Natural killer cell (primary cell): ENCODE data around the gene SLC5A6. TPM values are rescaled to one million over a fixed set of nuclear protein-coding genes. Genes with fewer than 3 reads are reported as not detected.
A peak's percentile ranks its signal among the peaks of the same experiment; 100 is the strongest.
"Not testable (repeated sequence)": the region's sequence is repeated elsewhere in the genome, so short reads cannot be mapped to it uniquely, and the experiment has no call there.

Experiments
- ATAC-seq, 3 donors: fragments of 150-1000 bp in 2 of 3; fragments of 200-7000 bp in 1 of 3; cut with Tn5 transposase; 1 replicate in 1 of 3; 2 replicates in 2 of 3; pipeline ENCODE4 v1.10.0; 2021; ENCODE audit warnings: mild to moderate bottlenecking in 2 of 3, moderate library complexity in 2 of 3
- DNase-seq, 2 donors: peaks; one replicate each; pipeline versions ENCODE4 v3.0.0 to v3.0.0-alpha.2; 2013 to 2021; ENCODE audit warnings: mixed read lengths in 1 of 2
- H3K27ac ChIP-seq: one replicate; pipeline ENCODE4 v1.5.1; 2013; ENCODE audit warnings: mild to moderate bottlenecking, low read length
- H3K27me3 ChIP-seq: one replicate; pipeline ENCODE4 v1.6.1; 2013; ENCODE audit warnings: low read length; ENCODE audit not compliant: control insufficient read depth, insufficient read depth
- H3K36me3 ChIP-seq: one replicate; pipeline ENCODE4 v1.6.1; 2013; ENCODE audit warnings: low read length; ENCODE audit not compliant: control insufficient read depth, insufficient read depth
- H3K4me1 ChIP-seq: one replicate; pipeline ENCODE4 v1.6.1; 2013; ENCODE audit warnings: low read length; ENCODE audit not compliant: control insufficient read depth, insufficient read depth
- H3K4me3 ChIP-seq: one replicate; pipeline ENCODE4 v1.5.1; 2013; ENCODE audit warnings: low read length
- H3K9me3 ChIP-seq: one replicate; pipeline ENCODE4 v1.6.1; 2013; ENCODE audit warnings: low read length; ENCODE audit not compliant: control insufficient read depth, insufficient read depth
- H3K27ac Mint-ChIP-seq, 2 donors: one replicate each; pipeline ENCODE4 v1.8.0; 2022; ENCODE audit warnings: mild to moderate bottlenecking in 2 of 2, mixed read lengths in 2 of 2, moderate library complexity in 1 of 2
- H3K27me3 Mint-ChIP-seq, 2 donors: one replicate each; pipeline ENCODE4 v1.8.0; 2022; ENCODE audit warnings: low read depth in 2 of 2, mixed read lengths in 2 of 2
- H3K36me3 Mint-ChIP-seq: one replicate; pipeline ENCODE4 v1.8.0; 2022; ENCODE audit warnings: mixed read lengths
- H3K4me1 Mint-ChIP-seq, 2 donors: one replicate each; pipeline ENCODE4 v1.8.0; 2022; ENCODE audit warnings: mixed read lengths in 2 of 2
- H3K4me3 Mint-ChIP-seq: one replicate; pipeline ENCODE4 v1.8.0; 2022; ENCODE audit warnings: mild to moderate bottlenecking, moderate library complexity, mixed read lengths
- H3K9me3 Mint-ChIP-seq, 2 donors: one replicate each; pipeline ENCODE4 v1.8.0; 2022; ENCODE audit warnings: mixed read lengths in 2 of 2
- WGBS: methylation state at CpG from one replicate; pipeline ENCODE4 v1.1.7; 2013; ENCODE audit warnings: missing lambda C conversion rate; ENCODE audit not compliant: insufficient coverage; 5-methylcytosine and 5-hydroxymethylcytosine counted together
- intact Hi-C: fragments of 100-400 bp; cut with micrococcal nuclease; formaldehyde crosslinking; loops from one replicate; pipeline ENCODE4 v1.14.2; 2022
- total RNA-seq, 4 donors: library from RNA; stranded (reverse); fragments of 120-200 nt in 1 of 4; gene quantifications; one replicate each; pipeline versions ENCODE4 v1.2.3 to v1.2.4, GENCODE V29; 2013 to 2022
- TF ChIP-seq, protein P1 (sequence below): fragments of 200-600 bp; IDR thresholded peaks from one replicate; pipeline ENCODE4 v1.8.0; 2022; ENCODE audit warnings: antibody characterized with exemption

The SLC5A6 gene
- total RNA-seq, 3 donors from 2014 or later (not counting 1 experiment from before 2014, with no cell fraction given) = 86.2 to 102 (median 93.7) TPM

DNA sequence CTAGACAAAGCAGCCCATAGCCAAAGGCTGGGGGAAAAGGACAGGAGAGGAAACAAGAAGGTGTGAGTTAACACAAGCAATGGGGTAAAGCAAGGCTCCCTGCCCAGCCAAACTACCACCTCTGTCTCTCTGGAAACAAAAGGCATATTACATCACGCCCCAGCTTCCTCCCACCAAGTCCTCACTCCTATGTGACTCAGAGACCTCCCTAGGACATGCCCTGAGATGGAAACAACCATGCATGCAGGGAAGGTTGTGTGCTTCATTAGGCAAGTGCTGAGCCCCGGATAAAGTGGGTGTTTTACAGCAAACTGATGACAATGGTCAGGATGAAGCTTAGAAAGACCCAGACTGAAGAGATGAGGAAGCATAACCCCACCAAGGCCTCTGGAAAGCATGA is 9.2 kb downstream of the SLC5A6 start:
- Histone ChIP-seq H3K27me3 (no peaks in the 10 kb centered on the region), H3K4me3 (no peak overlapping the region), H3K9me3 (no peaks in the 10 kb centered on the region), H3K4me1 (no peaks in the 10 kb centered on the region), H3K27ac (no peak overlapping the region), H3K36me3 (peaks cover 42% of the 10 kb centered on the region)
- H3K36me3 Mint-ChIP-seq = peaks cover 12% of the 10 kb centered on the region
- intact Hi-C loops = no loop called here
- TF ChIP-seq, protein P1, sequence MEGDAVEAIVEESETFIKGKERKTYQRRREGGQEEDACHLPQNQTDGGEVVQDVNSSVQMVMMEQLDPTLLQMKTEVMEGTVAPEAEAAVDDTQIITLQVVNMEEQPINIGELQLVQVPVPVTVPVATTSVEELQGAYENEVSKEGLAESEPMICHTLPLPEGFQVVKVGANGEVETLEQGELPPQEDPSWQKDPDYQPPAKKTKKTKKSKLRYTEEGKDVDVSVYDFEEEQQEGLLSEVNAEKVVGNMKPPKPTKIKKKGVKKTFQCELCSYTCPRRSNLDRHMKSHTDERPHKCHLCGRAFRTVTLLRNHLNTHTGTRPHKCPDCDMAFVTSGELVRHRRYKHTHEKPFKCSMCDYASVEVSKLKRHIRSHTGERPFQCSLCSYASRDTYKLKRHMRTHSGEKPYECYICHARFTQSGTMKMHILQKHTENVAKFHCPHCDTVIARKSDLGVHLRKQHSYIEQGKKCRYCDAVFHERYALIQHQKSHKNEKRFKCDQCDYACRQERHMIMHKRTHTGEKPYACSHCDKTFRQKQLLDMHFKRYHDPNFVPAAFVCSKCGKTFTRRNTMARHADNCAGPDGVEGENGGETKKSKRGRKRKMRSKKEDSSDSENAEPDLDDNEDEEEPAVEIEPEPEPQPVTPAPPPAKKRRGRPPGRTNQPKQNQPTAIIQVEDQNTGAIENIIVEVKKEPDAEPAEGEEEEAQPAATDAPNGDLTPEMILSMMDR = no peak
- DNase-seq = no peak
- no peak overlapping the region for H3K4me3 Mint-ChIP-seq
- no peak overlapping the region for H3K27ac Mint-ChIP-seq
- no peaks in the 10 kb centered on the region for H3K9me3 Mint-ChIP-seq
- no peaks in the 10 kb centered on the region for H3K27me3 Mint-ChIP-seq
- ATAC-seq = no peak
- 86% methylated on average over 2 of the region's 2 CpGs for WGBS
- peaks cover 0 to 5% of the 10 kb centered on the region in 2 donors for H3K4me1 Mint-ChIP-seq

DNA sequence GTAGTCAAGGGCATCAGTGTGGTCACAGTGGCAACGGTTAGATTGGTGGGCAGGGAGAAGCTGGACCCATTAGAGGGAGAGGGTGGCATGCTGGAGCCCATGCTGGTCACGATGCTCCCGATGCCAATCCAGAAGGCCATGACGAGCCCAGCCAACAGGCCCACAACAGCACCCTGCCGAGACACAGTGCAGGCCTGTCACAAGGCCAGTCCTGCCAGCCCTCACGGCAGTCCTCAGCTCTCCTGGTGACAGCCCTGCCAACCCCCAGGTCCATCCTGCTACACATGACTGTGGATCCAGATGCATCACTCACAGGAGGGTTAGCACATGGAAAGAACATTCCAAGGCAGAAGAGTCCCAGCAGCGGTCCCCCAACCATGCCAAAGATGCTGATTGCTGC is 10.4 kb downstream of the SLC5A6 start:
- H3K36me3 ChIP-seq = peaks cover 31% of the 10 kb centered on the region
- TF ChIP-seq, protein P1 = no peak
- no peak overlapping the region for H3K4me3 Mint-ChIP-seq
- no peaks in the 10 kb centered on the region for H3K9me3 ChIP-seq
- H3K27me3 Mint-ChIP-seq = no peaks in the 10 kb centered on the region
- no peak overlapping the region for H3K4me3 ChIP-seq
- intact Hi-C loops = no loop called here
- DNase-seq = no peak
- peaks cover 12% of the 10 kb centered on the region for H3K36me3 Mint-ChIP-seq
- no peaks in the 10 kb centered on the region for H3K4me1 Mint-ChIP-seq
- ATAC-seq = no peak
- H3K27ac Mint-ChIP-seq = no peak overlapping the region
- H3K27ac ChIP-seq = no peak overlapping the region
- no peaks in the 10 kb centered on the region for H3K4me1 ChIP-seq
- no peaks in the 10 kb centered on the region for H3K27me3 ChIP-seq
- H3K9me3 Mint-ChIP-seq = no peaks in the 10 kb centered on the region
- WGBS = 97% methylated on average over 7 of the region's 7 CpGs

DNA sequence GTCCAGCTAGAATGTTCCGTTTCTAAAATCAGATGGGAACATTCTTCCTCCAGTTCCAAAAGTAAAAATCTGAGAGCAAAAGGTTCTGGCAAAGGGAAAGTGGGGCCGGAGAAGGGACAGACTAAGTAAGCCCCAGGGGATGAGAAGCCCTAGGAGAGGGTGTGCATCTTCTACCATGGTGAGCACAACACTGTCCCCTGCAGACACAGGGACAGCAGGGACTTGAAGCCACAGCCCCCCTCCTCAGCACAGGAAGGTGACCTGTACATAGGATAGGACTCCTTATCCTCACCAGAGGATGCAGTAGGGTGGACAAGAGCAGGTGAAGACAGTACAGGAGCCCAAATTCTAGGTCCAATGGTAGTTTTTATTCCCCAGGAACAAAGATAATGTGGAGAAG is 12.8 kb downstream of the SLC5A6 start:
- TF ChIP-seq, protein P1 = no peak
- Mint-ChIP-seq H3K4me1 (no peaks in the 10 kb centered on the region), H3K9me3 (no peaks in the 10 kb centered on the region), H3K27me3 (peaks cover 0 to 4% of the 10 kb centered on the region in 2 donors), H3K36me3 (peaks cover 12% of the 10 kb centered on the region), H3K27ac (no peak overlapping the region), H3K4me3 (no peak overlapping the region)
- no peaks in the 10 kb centered on the region for H3K4me1 ChIP-seq
- intact Hi-C loops = no loop called here
- no peak overlapping the region for H3K4me3 ChIP-seq
- peaks cover 12% of the 10 kb centered on the region for H3K36me3 ChIP-seq
- no peak overlapping the region for H3K27ac ChIP-seq
- H3K27me3 ChIP-seq = no peaks in the 10 kb centered on the region
- 91% methylated on average over 2 of the region's 2 CpGs for WGBS
- no peaks in the 10 kb centered on the region for H3K9me3 ChIP-seq
- DNase-seq (no peak), ATAC-seq (peak in 1 of 3 donors; percentile 22)

DNA sequence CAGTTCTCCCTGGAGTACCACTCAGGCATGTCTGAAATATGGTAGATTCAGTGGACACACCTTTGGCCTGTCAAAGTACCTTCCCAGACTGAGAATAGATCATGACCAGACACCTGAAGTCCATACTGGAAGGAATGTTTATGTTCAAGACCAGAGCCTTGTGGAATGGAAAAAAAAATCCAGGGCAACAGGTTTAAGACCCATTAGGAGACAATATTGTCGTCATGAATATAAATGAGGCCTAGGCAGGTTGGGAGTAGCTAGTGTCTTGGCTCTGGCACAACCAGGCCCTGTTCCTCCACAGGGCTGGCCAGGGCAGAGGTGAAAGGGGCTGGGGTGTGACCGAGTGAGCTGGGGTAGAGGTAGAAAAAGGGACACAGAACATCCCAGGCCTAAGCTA is 13.4 kb downstream of the SLC5A6 start:
- H3K27me3 ChIP-seq = no peaks in the 10 kb centered on the region
- peaks cover 0 to 4% of the 10 kb centered on the region in 2 donors for H3K27me3 Mint-ChIP-seq
- DNase-seq (no peak), ATAC-seq (no peak)
- TF ChIP-seq, protein P1 = no peak
- H3K36me3 ChIP-seq = peaks cover 6% of the 10 kb centered on the region
- intact Hi-C loops = no loop called here
- no peaks in the 10 kb centered on the region for H3K9me3 ChIP-seq
- H3K4me3 ChIP-seq = no peak overlapping the region
- H3K27ac Mint-ChIP-seq = no peak overlapping the region
- H3K4me3 Mint-ChIP-seq = no peak overlapping the region
- no peaks in the 10 kb centered on the region for H3K4me1 ChIP-seq
- WGBS = 87% methylated on average over 2 of the region's 2 CpGs
- no peak overlapping the region for H3K27ac ChIP-seq
- no peaks in the 10 kb centered on the region for H3K4me1 Mint-ChIP-seq
- no peaks in the 10 kb centered on the region for H3K9me3 Mint-ChIP-seq
- peaks cover 12% of the 10 kb centered on the region for H3K36me3 Mint-ChIP-seq

DNA sequence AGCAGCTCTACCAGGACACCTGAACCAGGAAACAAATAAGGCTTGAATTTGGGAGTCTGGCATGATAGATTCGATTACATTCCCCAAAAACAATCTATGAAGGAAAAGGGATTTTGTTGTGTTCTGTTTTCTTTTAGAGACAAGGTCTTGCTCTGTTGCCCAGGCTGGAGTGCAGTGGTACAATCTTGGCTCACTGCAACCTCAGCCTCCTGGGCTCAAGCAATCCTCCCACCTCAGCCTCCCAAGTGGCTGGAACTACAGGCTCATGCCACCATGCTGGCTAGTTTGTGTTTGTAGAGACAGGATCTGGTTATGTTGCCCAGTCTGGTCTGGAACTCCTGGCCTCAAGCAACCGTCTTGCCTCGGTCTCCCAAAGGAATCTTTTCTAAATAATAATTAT is 14.0 kb downstream of the SLC5A6 start:
- H3K4me1 Mint-ChIP-seq, H3K4me3 ChIP-seq, intact Hi-C loops, H3K27ac Mint-ChIP-seq, H3K4me1 ChIP-seq, H3K9me3 ChIP-seq, H3K36me3 Mint-ChIP-seq, H3K27me3 ChIP-seq, H3K4me3 Mint-ChIP-seq, H3K36me3 ChIP-seq, H3K27me3 Mint-ChIP-seq, ATAC-seq, H3K27ac ChIP-seq, DNase-seq, H3K9me3 Mint-ChIP-seq: not testable (repeated sequence)
- WGBS = 92% methylated on average over 2 of the region's 3 CpGs
